Tibial nerve (tissue), 3 donors: ENCODE results near the gene TTC17.

ENCODE experiments used
- POLR2A ChIP-seq, 2 donors: fragments of 450-650 bp; IDR thresholded peaks; one replicate each; pipeline ENCODE4 v1.6.1; 2017; ENCODE audit warnings: antibody characterized with exemption in 2 of 2, mild to moderate bottlenecking in 2 of 2, moderate library complexity in 2 of 2
- TF ChIP-seq, protein P1 (sequence below), 5 experiments: fragments of 200-600 bp in 3 of 5; fragments of 450-650 bp in 2 of 5; sonication (generic) in 3 of 5; IDR thresholded peaks; one replicate each; pipeline ENCODE4 v1.5.1; 2016 to 2019; ENCODE audit warnings: antibody characterized with exemption in 5 of 5, mild to moderate bottlenecking in 3 of 5, moderate library complexity in 2 of 5

DNA sequence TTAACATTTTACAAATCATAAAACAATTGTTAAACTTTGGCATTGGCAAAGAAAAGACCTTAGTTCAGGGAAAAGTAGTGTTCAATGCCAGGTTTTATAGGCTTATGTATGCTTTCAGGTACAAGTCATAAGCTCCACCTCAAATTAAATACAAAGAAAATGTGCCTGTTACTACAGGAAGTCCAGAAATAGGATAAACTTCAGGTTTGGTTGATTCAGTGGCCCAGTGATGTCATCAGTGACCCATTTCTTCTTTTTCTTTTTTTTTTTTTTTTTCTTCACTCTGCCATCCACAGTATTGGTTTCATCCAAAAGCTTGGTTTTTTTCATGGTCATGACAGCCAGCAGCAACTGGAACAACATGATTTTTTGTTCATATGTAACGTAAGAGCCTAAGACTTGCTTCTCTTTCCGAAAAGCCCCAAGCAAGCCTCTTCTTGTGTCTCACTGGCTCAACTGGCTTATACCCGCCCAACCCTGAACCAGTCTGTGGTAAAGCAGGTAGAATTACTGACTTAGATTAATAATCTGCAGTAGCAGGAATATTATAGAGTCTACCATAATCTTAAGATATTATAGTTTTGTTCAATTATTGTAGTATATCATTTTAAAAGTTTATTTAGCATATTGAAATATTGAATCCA, 46.2 kb downstream of the TTC17 start:
- TF ChIP-seq, protein P1, sequence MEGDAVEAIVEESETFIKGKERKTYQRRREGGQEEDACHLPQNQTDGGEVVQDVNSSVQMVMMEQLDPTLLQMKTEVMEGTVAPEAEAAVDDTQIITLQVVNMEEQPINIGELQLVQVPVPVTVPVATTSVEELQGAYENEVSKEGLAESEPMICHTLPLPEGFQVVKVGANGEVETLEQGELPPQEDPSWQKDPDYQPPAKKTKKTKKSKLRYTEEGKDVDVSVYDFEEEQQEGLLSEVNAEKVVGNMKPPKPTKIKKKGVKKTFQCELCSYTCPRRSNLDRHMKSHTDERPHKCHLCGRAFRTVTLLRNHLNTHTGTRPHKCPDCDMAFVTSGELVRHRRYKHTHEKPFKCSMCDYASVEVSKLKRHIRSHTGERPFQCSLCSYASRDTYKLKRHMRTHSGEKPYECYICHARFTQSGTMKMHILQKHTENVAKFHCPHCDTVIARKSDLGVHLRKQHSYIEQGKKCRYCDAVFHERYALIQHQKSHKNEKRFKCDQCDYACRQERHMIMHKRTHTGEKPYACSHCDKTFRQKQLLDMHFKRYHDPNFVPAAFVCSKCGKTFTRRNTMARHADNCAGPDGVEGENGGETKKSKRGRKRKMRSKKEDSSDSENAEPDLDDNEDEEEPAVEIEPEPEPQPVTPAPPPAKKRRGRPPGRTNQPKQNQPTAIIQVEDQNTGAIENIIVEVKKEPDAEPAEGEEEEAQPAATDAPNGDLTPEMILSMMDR (IDR thresholded peaks at IDR 0.05): no peak
- TF ChIP-seq POLR2A (IDR thresholded peaks at IDR 0.05): no peak
